HG02870 (cell line): Measurements from ENCODE around the gene VASN.
A peak's percentile ranks its signal among the peaks of the same experiment; 100 is the strongest.

Source experiments
- ATAC-seq: cut with Tn5 transposase; IDR thresholded peaks from one replicate; pipeline ENCODE4 v1.9.1; 2021; ENCODE audit warnings: mild to moderate bottlenecking, moderate library complexity; ENCODE audit not compliant: unreplicated experiment

The VASN gene

GRCh38 chr16:4419402-4419959 is 47.8 kb downstream of the VASN start:
- ATAC-seq = no peak

DNA sequence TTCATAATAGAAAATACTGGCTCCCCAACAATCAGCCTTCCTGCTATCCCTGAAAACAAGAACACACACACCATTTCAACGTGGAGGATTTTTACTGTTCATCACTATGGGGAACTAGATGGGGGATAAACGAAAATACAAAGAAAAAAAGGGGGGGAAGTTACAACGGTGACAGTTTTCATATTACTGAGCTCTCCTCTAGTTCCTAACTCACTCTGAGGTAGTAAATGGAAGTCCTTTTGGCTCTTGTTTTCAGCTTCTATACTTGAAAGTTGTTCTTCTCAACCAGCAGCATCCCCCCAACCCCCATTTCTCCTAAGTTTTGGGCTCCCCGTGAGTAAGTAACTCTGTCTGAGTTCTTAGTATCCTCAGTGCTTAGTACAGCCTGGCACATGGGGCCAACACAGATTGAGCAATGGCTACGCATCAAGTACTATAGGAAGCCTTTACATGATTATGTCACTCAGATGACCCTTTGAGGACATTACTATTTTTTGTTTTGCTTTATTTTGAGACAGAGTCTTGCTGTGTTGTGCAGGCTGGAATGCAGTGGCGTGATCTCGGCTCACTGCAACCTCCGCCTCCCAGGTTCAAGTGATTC is 49.0 kb downstream of the VASN start:
- ATAC-seq = no peak

GRCh38 chr16:4425378-4426020 is 53.9 kb downstream of the VASN start, which contains the start of gene DNAJA3:
Gene DNAJA3, plus strand, starts transcription at chr16:4425868. Its CDS starts 14 bp downstream, at chr16:4425882.
- ATAC-seq = peak; percentile 86

- peak; percentile 24 for ATAC-seq
These were observed 54.5 kb downstream of the VASN start for GRCh38 chr16:4426021-4426684.

DNA sequence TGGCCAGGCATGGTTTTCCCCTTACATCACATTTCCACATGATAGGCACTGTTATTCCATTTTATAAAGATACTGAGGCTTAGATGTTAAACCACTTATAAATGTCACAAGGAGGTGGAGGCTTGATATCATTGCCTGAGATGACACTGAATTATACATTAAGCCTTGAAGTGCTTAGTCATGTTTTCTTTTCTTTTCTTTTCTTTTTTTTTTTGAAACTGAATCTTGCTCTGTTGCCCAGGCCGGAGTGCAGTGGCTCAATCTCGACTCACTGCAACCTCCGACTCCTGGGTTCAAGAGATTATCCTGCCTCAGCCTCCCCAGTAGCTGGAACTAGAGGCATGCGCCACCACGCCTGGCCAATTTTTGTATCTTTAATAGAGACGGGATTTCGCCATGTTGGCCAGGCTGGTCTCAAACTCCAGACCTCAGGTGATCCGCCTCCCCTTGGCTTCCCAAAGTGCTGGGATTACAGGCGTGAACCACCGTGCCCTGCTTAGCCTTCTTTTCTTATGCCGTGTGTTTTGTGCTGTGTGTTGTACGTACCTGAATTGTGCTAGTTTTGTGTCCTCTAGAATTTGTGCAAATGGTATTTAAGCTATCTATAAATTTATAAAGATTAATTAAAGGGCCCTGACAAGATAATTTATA is 55.2 kb downstream of the VASN start:
- no peak for ATAC-seq

DNA sequence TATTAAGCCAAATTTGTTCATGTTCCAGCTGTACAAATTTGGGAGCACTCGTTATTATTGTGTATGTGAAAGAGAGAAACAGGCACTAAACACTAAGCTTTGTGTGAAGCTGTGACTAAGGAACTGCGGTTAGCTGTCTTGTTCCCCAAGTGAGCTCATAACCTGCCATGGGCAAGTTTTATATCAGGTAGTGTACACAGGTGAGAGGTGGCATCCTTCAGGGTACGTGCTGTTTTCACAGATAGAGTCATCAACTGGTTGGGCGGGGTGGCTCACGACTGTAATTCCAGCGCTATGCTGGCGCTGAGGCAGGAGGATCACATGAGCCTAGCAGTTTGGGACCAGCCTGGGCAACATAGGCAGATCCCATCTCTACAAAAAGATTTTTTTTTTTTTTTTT is 56.9 kb downstream of the VASN start:
- no peak for ATAC-seq

DNA sequence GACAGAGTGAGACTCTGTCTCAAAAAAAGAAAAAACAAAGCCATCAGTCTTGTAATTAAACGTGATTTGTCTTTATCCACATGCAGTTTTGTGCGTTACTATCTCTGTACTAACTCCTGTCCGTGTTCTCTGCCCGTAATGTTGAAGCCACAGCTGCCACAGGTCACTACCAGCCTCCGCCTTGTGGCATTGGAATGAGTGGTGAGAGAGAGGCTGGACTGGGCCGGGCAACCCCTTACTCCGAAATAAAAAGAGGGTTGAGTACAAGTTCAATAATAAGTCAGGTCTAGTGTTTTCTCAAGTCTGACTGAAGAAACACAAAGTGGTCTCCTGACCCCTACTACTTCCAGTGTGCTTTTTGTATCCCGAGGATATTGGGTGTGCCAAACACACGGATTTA is 59.4 kb downstream of the VASN start:
- ATAC-seq = no peak
